Measurements from ENCODE around the gene PPP1R9B. TPM values are rescaled to one million over a fixed set of nuclear protein-coding genes. Genes with fewer than 3 reads are reported as not detected.
A peak's percentile ranks its signal among the peaks of the same experiment; 100 is the strongest.

PPP1R9B gene
- total and polyA plus RNA-seq, 4 experiments from 2014 or later, result 0.48 to 99.7 (median 49.9) TPM

DNA sequence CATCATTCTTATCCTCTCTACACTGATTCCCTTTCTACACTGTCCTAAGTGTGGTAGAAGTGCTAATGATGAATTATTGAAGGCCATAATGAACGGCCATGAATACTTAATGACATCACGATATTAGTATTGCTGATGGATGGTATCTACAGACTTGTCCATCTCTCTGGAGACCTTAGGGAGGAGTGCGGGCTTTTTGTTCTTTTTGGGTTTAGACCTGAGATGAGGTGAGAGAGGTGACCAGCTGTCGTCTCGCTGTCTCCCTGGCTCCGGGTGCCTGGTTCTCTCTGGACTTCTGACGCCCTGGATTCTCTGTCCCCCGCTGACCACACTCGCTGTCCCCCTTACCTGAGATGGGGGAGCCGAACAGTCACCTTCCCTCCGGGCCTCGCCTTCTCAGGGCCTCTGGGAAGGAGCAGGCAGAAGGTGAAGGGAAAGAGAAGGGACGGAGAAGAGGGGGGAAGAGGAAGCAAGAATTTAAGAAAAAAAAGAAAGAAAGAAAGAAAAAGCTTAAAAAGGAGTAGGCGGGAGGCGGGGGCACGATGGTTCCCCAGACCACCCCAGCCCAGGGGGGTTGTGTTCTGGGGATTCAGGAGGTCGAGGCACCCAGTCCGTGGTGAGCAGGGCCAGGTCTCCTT is 32.4 kb upstream of the PPP1R9B start:
- peak overlapping the region in 2 of 8 donors; percentile 28 to 61 for H3K4me3 Mint-ChIP-seq
- intact Hi-C loops (cut with micrococcal nuclease), result no loop called here
- ChIA-PET POLR2A (ENCODE audit: partially characterized antibody) (no interaction called here), CTCF (ENCODE audit: partially characterized antibody) (no interaction called here)
- H3K36me3 Mint-ChIP-seq, result no peaks in the 10 kb centered on the region
- no peaks in the 10 kb centered on the region for H3K27me3 ChIP-seq (ENCODE audit: insufficient read depth, low read length)
- H3K4me1 ChIP-seq (ENCODE audit: insufficient read depth, low read length), result peaks cover 14% of the 10 kb centered on the region
- peak overlapping the region in 3 of 7 donors; percentile 65 to 74 (median 69) for H3K27ac Mint-ChIP-seq
- H3K36me3 ChIP-seq (ENCODE audit: insufficient read depth, low read length), result no peaks in the 10 kb centered on the region
- DNase-seq, result peak in 1 of 5 donors; percentile 12
- peaks cover 0 to 2% (median 0%) of the 10 kb centered on the region in 8 donors for H3K9me3 Mint-ChIP-seq
- H3K9me3 ChIP-seq (ENCODE audit: control insufficient read depth in 1 of 2, low read length in 2 of 2), result no peaks in the 10 kb centered on the region
- no peak overlapping the region for H3K4me3 ChIP-seq (ENCODE audit: low read length in 2 of 2)
- no peak overlapping the region for H3K27ac ChIP-seq (ENCODE audit: low read depth, low read length)
- no peaks in the 10 kb centered on the region for H3K27me3 Mint-ChIP-seq
- peaks cover 14 to 29% (median 18%) of the 10 kb centered on the region in 4 donors for H3K4me1 Mint-ChIP-seq

DNA sequence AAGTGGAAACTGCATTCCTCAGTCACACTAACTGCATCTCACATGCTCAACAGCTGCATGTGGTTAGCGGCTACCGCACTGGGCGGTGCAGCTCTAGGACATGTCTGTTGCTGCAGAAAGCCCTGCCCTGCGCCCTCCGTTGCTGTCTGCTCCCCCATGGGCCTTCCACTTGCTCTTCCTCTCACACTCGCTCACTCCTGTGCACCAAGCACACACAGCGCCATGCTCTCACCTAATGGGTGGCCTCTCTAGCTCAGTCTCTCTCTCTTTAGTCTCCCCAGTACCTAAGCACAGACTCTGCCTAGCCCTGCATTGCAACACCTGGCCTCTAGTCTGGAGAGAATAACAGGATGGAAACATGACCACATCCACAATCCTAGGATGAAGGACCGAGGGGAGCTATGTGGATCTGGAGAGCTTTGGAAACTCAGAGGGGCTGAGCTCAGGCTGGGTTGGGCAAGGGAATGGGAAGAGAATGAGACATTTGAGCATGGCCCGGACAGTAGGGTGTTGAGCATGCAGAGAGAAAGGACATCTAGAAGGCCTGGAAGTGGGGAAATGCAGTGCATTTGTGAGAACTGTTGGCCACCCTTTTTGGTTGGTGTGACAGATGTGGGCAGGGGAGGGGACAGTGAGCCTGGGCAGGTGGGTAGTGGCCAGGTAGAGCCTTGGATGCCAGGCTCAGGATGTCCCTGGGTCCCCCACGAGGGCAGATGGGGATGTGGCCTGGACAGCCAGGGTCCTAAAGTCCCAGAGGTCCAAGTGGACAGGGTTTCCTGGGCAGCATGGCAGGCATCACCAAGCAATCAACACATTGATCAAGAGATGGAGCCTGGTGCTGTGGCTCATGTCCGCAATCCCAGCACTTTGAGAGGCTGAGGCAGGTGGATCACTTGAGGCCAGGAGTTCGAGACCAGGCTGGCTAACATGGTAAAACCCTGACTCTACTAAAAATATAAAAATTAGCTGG is 31.4 kb upstream of the PPP1R9B start:
- no peaks in the 10 kb centered on the region for H3K36me3 Mint-ChIP-seq
- H3K9me3 Mint-ChIP-seq, result peaks cover 0 to 2% (median 0%) of the 10 kb centered on the region in 8 donors
- Histone ChIP-seq H3K27ac (ENCODE audit: low read depth, low read length) (no peak overlapping the region), H3K4me1 (ENCODE audit: insufficient read depth, low read length) (peaks cover 14% of the 10 kb centered on the region), H3K27me3 (ENCODE audit: insufficient read depth, low read length) (no peaks in the 10 kb centered on the region), H3K4me3 (ENCODE audit: low read length in 2 of 2) (no peak overlapping the region), H3K36me3 (ENCODE audit: insufficient read depth, low read length) (no peaks in the 10 kb centered on the region), H3K9me3 (ENCODE audit: control insufficient read depth in 1 of 2, low read length in 2 of 2) (no peaks in the 10 kb centered on the region)
- ChIA-PET CTCF (ENCODE audit: partially characterized antibody) (interaction anchor here (0.8 to 1.2 kb wide), 4 partner anchors 18 to 65 kb away, joined by 3 to 6 read pairs (median 4); no protein-coding TSS in a partner anchor), POLR2A (ENCODE audit: partially characterized antibody) (no interaction called here)
- peaks cover 14 to 29% (median 18%) of the 10 kb centered on the region in 4 donors for H3K4me1 Mint-ChIP-seq
- H3K27me3 Mint-ChIP-seq, result no peaks in the 10 kb centered on the region
- intact Hi-C loops (cut with micrococcal nuclease), result no loop called here
- peak overlapping the region in 2 of 8 donors; percentile 4 to 26 for H3K4me3 Mint-ChIP-seq
- H3K27ac Mint-ChIP-seq, result peak overlapping the region in 2 of 7 donors; percentile 37 to 43
- peak in 1 of 5 donors; percentile 2 for DNase-seq

GRCh38 chr17:50181144-50181543 is 30.7 kb upstream of the PPP1R9B start:
- H3K4me3 Mint-ChIP-seq, result no peak overlapping the region
- CTCF ChIA-PET (ENCODE audit: partially characterized antibody), result interaction anchor here (0.8 to 1.2 kb wide), 4 partner anchors 19 to 65 kb away, joined by 3 to 6 read pairs (median 4); no protein-coding TSS in a partner anchor

DNA sequence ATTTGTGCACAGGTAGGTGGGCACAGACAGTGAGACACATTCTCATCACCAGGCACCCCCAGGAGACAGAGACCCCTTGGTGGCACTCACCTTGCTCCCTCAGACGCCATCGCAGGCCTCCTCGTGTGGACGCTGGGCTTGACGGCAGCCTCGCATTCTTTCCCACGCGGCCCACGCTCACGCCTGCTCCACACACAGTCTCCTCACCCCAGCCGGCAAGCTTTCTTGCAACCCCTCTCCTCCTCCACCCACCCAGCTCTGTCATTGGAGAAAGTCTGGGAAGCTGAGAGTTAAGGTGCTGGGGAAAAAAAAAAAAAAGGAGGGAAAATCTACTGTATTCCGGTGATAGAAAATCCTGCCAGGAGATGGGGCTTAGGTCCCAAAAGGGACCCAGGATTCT is 30.1 kb upstream of the PPP1R9B start:
- CTCF ChIA-PET (ENCODE audit: partially characterized antibody), result interaction anchor here (1.2 kb wide), 1 partner anchor 64 kb away, joined by 6 read pairs; no protein-coding TSS in a partner anchor

More at GRCh38 chr17:50181144-50181543, 30.7 kb upstream of the PPP1R9B start:
- no peak overlapping the region for H3K4me3 ChIP-seq (ENCODE audit: low read length in 2 of 2)
- H3K4me1 ChIP-seq (ENCODE audit: insufficient read depth, low read length), result peaks cover 14% of the 10 kb centered on the region
- H3K9me3 ChIP-seq (ENCODE audit: control insufficient read depth in 1 of 2, low read length in 2 of 2), result no peaks in the 10 kb centered on the region
- no peaks in the 10 kb centered on the region for H3K36me3 Mint-ChIP-seq
- no peaks in the 10 kb centered on the region for H3K27me3 ChIP-seq (ENCODE audit: insufficient read depth, low read length)
- no peaks in the 10 kb centered on the region for H3K36me3 ChIP-seq (ENCODE audit: insufficient read depth, low read length)
- POLR2A ChIA-PET (ENCODE audit: partially characterized antibody), result no interaction called here
- H3K4me1 Mint-ChIP-seq, result peaks cover 14 to 29% (median 18%) of the 10 kb centered on the region in 4 donors
- H3K27ac Mint-ChIP-seq, result no peak overlapping the region
- H3K27ac ChIP-seq (ENCODE audit: low read depth, low read length), result no peak overlapping the region
- no peaks in the 10 kb centered on the region for H3K27me3 Mint-ChIP-seq
- DNase-seq, result no peak
- H3K9me3 Mint-ChIP-seq, result no peaks in the 10 kb centered on the region
- intact Hi-C loops (cut with micrococcal nuclease), result no loop called here

DNA sequence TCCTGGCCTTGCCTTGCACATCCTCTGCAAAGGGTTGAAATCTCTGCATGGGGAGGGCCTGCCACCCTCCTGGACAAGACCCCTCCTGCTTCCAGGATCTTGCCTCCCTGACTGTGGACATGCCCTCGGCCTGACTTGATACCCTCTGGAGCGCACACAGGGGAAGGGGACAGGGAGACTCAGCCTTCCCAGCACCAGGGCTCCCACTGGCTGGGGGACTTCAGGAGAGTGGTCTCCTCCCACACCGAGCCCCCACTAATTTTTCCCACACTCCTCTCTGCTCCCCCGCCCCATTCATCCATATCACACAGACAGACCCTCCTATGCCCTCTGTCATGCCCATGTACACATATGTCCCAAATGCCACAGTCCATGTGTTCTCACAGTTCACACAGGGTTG is 29.6 kb upstream of the PPP1R9B start:
- peak overlapping the region in 2 of 7 donors; percentile 55 to 62 for H3K27ac Mint-ChIP-seq
- intact Hi-C loops (cut with micrococcal nuclease), result no loop called here

More for the DNA sequence above, 30.1 kb upstream of the PPP1R9B start:
- intact Hi-C loops (cut with micrococcal nuclease), result no loop called here
- Histone ChIP-seq H3K36me3 (ENCODE audit: insufficient read depth, low read length) (no peaks in the 10 kb centered on the region), H3K4me1 (ENCODE audit: insufficient read depth, low read length) (peaks cover 14% of the 10 kb centered on the region), H3K27me3 (ENCODE audit: insufficient read depth, low read length) (no peaks in the 10 kb centered on the region), H3K4me3 (ENCODE audit: low read length in 2 of 2) (no peak overlapping the region), H3K27ac (ENCODE audit: low read depth, low read length) (no peak overlapping the region), H3K9me3 (ENCODE audit: control insufficient read depth in 1 of 2, low read length in 2 of 2) (no peaks in the 10 kb centered on the region)
- H3K36me3 Mint-ChIP-seq, result no peaks in the 10 kb centered on the region
- DNase-seq, result peak in 1 of 5 donors; percentile 15
- H3K4me1 Mint-ChIP-seq, result peaks cover 14 to 29% (median 18%) of the 10 kb centered on the region in 4 donors
- H3K27ac Mint-ChIP-seq, result no peak overlapping the region
- POLR2A ChIA-PET (ENCODE audit: partially characterized antibody), result no interaction called here
- H3K4me3 Mint-ChIP-seq, result no peak overlapping the region
- H3K9me3 Mint-ChIP-seq, result no peaks in the 10 kb centered on the region
- no peaks in the 10 kb centered on the region for H3K27me3 Mint-ChIP-seq

DNA sequence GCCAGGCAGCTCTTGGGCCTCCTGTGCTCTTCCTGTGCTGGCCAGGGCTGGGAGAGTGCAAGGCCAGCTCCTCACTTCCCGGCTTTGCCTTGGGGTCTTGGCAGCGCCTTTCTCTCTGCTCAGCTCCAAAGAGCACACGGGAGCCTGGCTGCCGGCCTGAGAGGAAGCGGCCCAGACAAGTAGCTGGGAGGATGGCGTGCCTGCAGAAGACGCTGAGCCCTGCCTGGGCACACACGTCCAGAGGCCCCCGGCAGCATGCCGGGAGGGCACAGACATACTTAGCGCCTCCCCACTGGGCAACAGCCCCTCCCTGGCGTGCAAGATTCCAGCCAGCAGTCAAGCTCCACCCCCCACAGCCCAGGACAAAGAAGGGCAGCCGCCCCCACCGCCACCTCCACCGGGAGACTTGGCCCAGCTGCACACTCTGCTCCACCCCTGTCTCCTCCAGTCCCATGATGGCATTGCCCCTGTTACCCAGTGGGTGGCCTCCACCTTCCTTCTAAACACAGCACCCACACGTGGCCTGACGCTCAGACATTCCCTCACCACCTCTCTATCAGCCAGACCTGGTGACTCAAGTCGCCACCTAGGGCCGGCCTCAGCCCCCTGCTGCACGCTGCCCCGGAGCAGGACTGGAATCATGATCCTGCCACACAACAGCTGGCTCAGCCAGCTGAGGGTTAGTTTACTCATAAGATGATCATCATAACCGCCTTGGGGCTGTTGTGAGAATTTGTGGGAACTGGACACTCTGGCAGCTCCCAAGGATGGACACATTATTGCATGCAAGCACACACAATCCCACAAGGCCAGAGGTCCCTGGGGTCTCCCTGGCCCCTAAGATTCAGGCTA is 27.7 kb upstream of the PPP1R9B start:
- no peak overlapping the region for H3K4me3 ChIP-seq (ENCODE audit: low read length in 2 of 2)
- POLR2A ChIA-PET (ENCODE audit: partially characterized antibody), result interaction anchor here (1.0 to 1.4 kb wide), 4 partner anchors 9 to 61 kb away, joined by 3 to 4 read pairs (median 3); no protein-coding TSS in a partner anchor

More for the DNA sequence above, 29.6 kb upstream of the PPP1R9B start:
- H3K4me1 ChIP-seq (ENCODE audit: insufficient read depth, low read length), result peaks cover 14% of the 10 kb centered on the region
- H3K36me3 ChIP-seq (ENCODE audit: insufficient read depth, low read length), result no peaks in the 10 kb centered on the region
- no peaks in the 10 kb centered on the region for H3K9me3 ChIP-seq (ENCODE audit: control insufficient read depth in 1 of 2, low read length in 2 of 2)
- no peaks in the 10 kb centered on the region for H3K27me3 ChIP-seq (ENCODE audit: insufficient read depth, low read length)
- Mint-ChIP-seq H3K4me1 (peaks cover 14 to 29% (median 18%) of the 10 kb centered on the region in 4 donors), H3K4me3 (peak overlapping the region in 1 of 8 donors; percentile 29), H3K36me3 (no peaks in the 10 kb centered on the region), H3K27me3 (no peaks in the 10 kb centered on the region), H3K9me3 (no peaks in the 10 kb centered on the region)
- POLR2A ChIA-PET (ENCODE audit: partially characterized antibody), result no interaction called here
- DNase-seq, result no peak
- CTCF ChIA-PET (ENCODE audit: partially characterized antibody), result no interaction called here
- no peak overlapping the region for H3K4me3 ChIP-seq (ENCODE audit: low read length in 2 of 2)
- no peak overlapping the region for H3K27ac ChIP-seq (ENCODE audit: low read depth, low read length)

More for the DNA sequence above, 27.7 kb upstream of the PPP1R9B start:
- Histone ChIP-seq H3K9me3 (ENCODE audit: control insufficient read depth in 1 of 2, low read length in 2 of 2) (no peaks in the 10 kb centered on the region), H3K27ac (ENCODE audit: low read depth, low read length) (no peak overlapping the region), H3K4me1 (ENCODE audit: insufficient read depth, low read length) (peaks cover 4% of the 10 kb centered on the region), H3K27me3 (ENCODE audit: insufficient read depth, low read length) (no peaks in the 10 kb centered on the region), H3K36me3 (ENCODE audit: insufficient read depth, low read length) (no peaks in the 10 kb centered on the region)
- H3K4me1 Mint-ChIP-seq, result peaks cover 6 to 20% (median 9%) of the 10 kb centered on the region in 4 donors
- H3K36me3 Mint-ChIP-seq, result no peaks in the 10 kb centered on the region
- DNase-seq, result peak; percentile 27 to 73 (median 37)
- peak overlapping the region in 4 of 7 donors; percentile 17 to 80 (median 30) for H3K27ac Mint-ChIP-seq
- H3K4me3 Mint-ChIP-seq, result peak overlapping the region in 7 of 8 donors; percentile 43 to 79 (median 61)
- intact Hi-C loops (cut with micrococcal nuclease), result loop anchor here (1.0 kb wide), 3 partner anchors 38 to 84 kb away; no protein-coding TSS in a partner anchor
- H3K27me3 Mint-ChIP-seq, result no peaks in the 10 kb centered on the region
- CTCF ChIA-PET (ENCODE audit: partially characterized antibody), result interaction anchor here (0.7 to 3.8 kb wide), 11 partner anchors 10 to 84 kb away, joined by 3 to 31 read pairs (median 9); no protein-coding TSS in a partner anchor
- H3K9me3 Mint-ChIP-seq, result no peaks in the 10 kb centered on the region

All from CD4-positive, alpha-beta memory T cell (primary cell).